PC-3 (cell line): Measurements from ENCODE around the gene INKA2. TPM values are rescaled to one million over a fixed set of nuclear protein-coding genes. Genes with fewer than 3 reads are reported as not detected.

Experiments
- ATAC-seq: fragments of 200-7000 bp; cut with Tn5 transposase; 2 replicates; pipeline ENCODE4 v1.9.1; 2020; ENCODE audit warnings: mild to moderate bottlenecking, moderate library complexity
- BruUV-seq: library from RNA; stranded (reverse); fragments of 400-500 nt; replicated peaks from 2 replicates; lab custom pipeline; 2021; lab: Mats Ljungman, UMichigan
- CTCF ChIA-PET: fragments of 300-600 bp; sonication (Branson Sonifier 250); formaldehyde crosslinking; loops from one replicate; lab custom pipeline; 2022; ENCODE audit warnings: antibody characterized with exemption; lab: Charles Lee
- POLR2A ChIA-PET: fragments of 300-600 bp; sonication (Branson Sonifier 250); formaldehyde crosslinking; loops from one replicate; lab custom pipeline; 2022; ENCODE audit warnings: antibody characterized with exemption; ENCODE audit not compliant: unreplicated experiment; lab: Charles Lee
- DNase-seq: peaks from one replicate; pipeline ENCODE4 v3.0.0-alpha.2; 2015
- H2AFZ ChIP-seq: fragments of 300-600 bp; sonication (generic); 2 replicates; pipeline ENCODE4 v1.6.0; 2016; ENCODE audit warnings: antibody characterized with exemption, low read length
- H3F3A ChIP-seq: fragments of 300-600 bp; sonication (generic); one replicate; pipeline ENCODE4 v1.6.0; 2017; ENCODE audit warnings: antibody characterized with exemption, low read length, control low read depth, mild to moderate bottlenecking; ENCODE audit not compliant: unreplicated experiment
- H3K27ac ChIP-seq: fragments of 300-600 bp; sonication (generic); 2 replicates; pipeline ENCODE4 v1.5.1; 2016; ENCODE audit warnings: mild to moderate bottlenecking, low read length
- H3K27me3 ChIP-seq: fragments of 300-600 bp; sonication (generic); 2 replicates; pipeline ENCODE4 v1.6.1; 2016; ENCODE audit warnings: low read length, mixed read lengths
- H3K36me3 ChIP-seq: fragments of 300-600 bp; sonication (generic); 2 replicates; pipeline ENCODE4 v1.6.1; 2016; ENCODE audit warnings: low read depth, mixed run types, low read length, mixed read lengths
- H3K4me1 ChIP-seq: fragments of 300-600 bp; sonication (generic); 2 replicates; pipeline ENCODE4 v1.5.1; 2016; ENCODE audit warnings: low read length; ENCODE audit not compliant: insufficient read depth
- H3K4me2 ChIP-seq: fragments of 300-600 bp; sonication (generic); 2 replicates; pipeline ENCODE4 v1.6.0; 2016; ENCODE audit warnings: low read length
- H3K4me3 ChIP-seq: fragments of 300-600 bp; sonication (generic); 2 replicates; pipeline ENCODE4 v1.5.1; 2016; ENCODE audit warnings: mild to moderate bottlenecking, low read length, mixed read lengths
- H3K79me2 ChIP-seq: fragments of 300-600 bp; sonication (generic); 2 replicates; pipeline ENCODE4 v1.6.1; 2017; ENCODE audit warnings: low read length, mixed read lengths
- H3K9ac ChIP-seq: fragments of 300-600 bp; sonication (generic); 2 replicates; pipeline ENCODE4 v1.6.0; 2016; ENCODE audit warnings: mild to moderate bottlenecking, low read length
- H3K9me2 ChIP-seq: fragments of 300-600 bp; sonication (generic); replicated peaks from 2 replicates; pipeline ENCODE4 v1.6.1; 2016; ENCODE audit warnings: mixed run types, low read length, mixed read lengths
- H3K9me3 ChIP-seq: fragments of 300-600 bp; sonication (generic); 2 replicates; pipeline ENCODE4 v1.6.1; 2016; ENCODE audit warnings: low read length, mixed read lengths
- H4K20me1 ChIP-seq: fragments of 300-600 bp; sonication (generic); 2 replicates; pipeline ENCODE4 v1.6.1; 2016; ENCODE audit warnings: low read length, mixed read lengths
- CTCF ChIP-seq: fragments of 300-600 bp; sonication (generic); conservative IDR thresholded peaks from 2 replicates; pipeline ENCODE4 v1.5.1; 2017; ENCODE audit warnings: antibody characterized with exemption, low read depth, mild to moderate bottlenecking, low read length
- EZH2 ChIP-seq: fragments of 300-600 bp; sonication (generic); IDR thresholded peaks from one replicate; pipeline ENCODE4 v1.6.1; 2017; ENCODE audit warnings: antibody characterized with exemption, mild to moderate bottlenecking, low read length; ENCODE audit not compliant: unreplicated experiment
- EZH2phosphoT487 ChIP-seq: fragments of 300-600 bp; sonication (generic); IDR thresholded peaks from 2 replicates; pipeline ENCODE4 v1.6.1; 2018; ENCODE audit warnings: mild to moderate bottlenecking, antibody characterized with exemption, low read length, borderline replicate concordance
- intact Hi-C: fragments of 100-400 bp; cut with micrococcal nuclease; formaldehyde crosslinking; loops from 2 replicates; pipeline ENCODE4 v1.9.0; 2023
- total RNA-seq: library from RNA; depleted of rRNA; stranded (reverse); fragments of >200 nt; gene quantifications from 2 replicates; pipeline ENCODE4 v1.2.3, GENCODE V29; 2014

The INKA2 gene
- total RNA-seq, 1 experiment from 2014 or later, result 0.11 TPM

DNA sequence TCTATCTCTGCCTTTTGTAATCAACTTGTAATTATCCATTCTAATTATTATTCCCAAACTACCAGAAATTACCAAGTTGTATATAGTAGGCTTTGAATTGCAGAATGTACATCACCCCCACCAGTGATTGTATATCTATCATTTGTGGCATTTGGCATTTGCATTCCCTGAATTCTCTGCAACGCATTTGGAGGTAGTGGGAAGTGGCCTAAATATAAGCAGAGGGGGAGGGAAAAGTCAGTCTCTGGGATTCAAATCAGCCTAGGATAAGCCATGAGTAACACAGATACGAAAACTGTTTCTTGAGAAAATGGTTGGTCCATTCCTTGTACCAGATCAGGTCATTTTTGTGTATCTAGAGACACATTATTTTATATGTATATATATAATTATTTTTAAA, 37.2 kb upstream of the INKA2 start:
- H3K9ac ChIP-seq, result no peak overlapping the region
- ChIA-PET CTCF (no interaction called here), POLR2A (no interaction called here)
- H4K20me1 ChIP-seq, result no peaks in the 10 kb centered on the region
- no peaks in the 10 kb centered on the region for H3K9me3 ChIP-seq
- no peak for DNase-seq
- H3F3A ChIP-seq, result no peaks in the 10 kb centered on the region
- no peak overlapping the region for H3K27ac ChIP-seq
- H3K4me2 ChIP-seq, result no peak overlapping the region
- no peak overlapping the region for H3K4me3 ChIP-seq
- BruUV-seq, result no TSS peak
- H3K4me1 ChIP-seq, result no peaks in the 10 kb centered on the region
- no peak for ATAC-seq
- H3K36me3 ChIP-seq, result no peaks in the 10 kb centered on the region
- H3K79me2 ChIP-seq, result no peaks in the 10 kb centered on the region
- H3K9me2 ChIP-seq, result no peaks in the 10 kb centered on the region
- intact Hi-C loops, result no loop called here
- no peak for TF ChIP-seq EZH2phosphoT487
- no peak for TF ChIP-seq EZH2
- TF ChIP-seq CTCF, result no peak
- no peak overlapping the region for H2AFZ ChIP-seq
- 0 out of 2 replicates have a peak, but pooled peaks cover 4% of the 10 kb centered on the region for H3K27me3 ChIP-seq

DNA sequence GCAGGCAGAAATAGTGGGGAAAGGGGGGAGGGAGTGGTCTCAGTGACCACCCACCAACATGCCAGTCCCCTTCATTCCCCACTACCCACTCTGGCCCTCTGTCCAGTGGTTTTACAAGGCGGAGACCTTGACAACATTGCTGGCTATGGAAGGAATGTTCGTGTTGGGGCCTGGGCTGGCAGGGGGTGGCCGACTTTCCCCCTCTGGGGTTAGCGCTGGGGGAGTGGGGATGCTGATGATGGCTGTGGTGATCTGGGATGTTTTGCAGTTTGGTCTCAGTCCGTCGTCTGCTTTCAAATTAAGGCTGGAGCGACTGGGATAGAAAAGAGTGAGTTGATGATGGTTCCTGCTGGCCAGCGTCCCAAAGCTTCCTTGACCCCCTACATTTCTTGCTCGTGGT, 36.8 kb upstream of the INKA2 start:
- H3K36me3 ChIP-seq, result no peaks in the 10 kb centered on the region
- H3K9me2 ChIP-seq, result no peaks in the 10 kb centered on the region
- no peaks in the 10 kb centered on the region for H3K9me3 ChIP-seq
- no peak overlapping the region for H3K4me2 ChIP-seq
- DNase-seq (no peak), ATAC-seq (no peak)
- POLR2A ChIA-PET, result no interaction called here
- H3K27me3 ChIP-seq, result 0 out of 2 replicates have a peak, but pooled peaks cover 4% of the 10 kb centered on the region
- no peak for TF ChIP-seq EZH2
- TF ChIP-seq EZH2phosphoT487, result no peak
- no peak overlapping the region for H2AFZ ChIP-seq
- H3K27ac ChIP-seq, result no peak overlapping the region
- intact Hi-C loops, result no loop called here
- H3F3A ChIP-seq, result no peaks in the 10 kb centered on the region
- H4K20me1 ChIP-seq, result no peaks in the 10 kb centered on the region
- no TSS peak for BruUV-seq
- H3K79me2 ChIP-seq, result no peaks in the 10 kb centered on the region
- no peak overlapping the region for H3K4me3 ChIP-seq
- H3K4me1 ChIP-seq, result no peaks in the 10 kb centered on the region
- H3K9ac ChIP-seq, result no peak overlapping the region
- CTCF ChIA-PET, result no interaction called here

DNA sequence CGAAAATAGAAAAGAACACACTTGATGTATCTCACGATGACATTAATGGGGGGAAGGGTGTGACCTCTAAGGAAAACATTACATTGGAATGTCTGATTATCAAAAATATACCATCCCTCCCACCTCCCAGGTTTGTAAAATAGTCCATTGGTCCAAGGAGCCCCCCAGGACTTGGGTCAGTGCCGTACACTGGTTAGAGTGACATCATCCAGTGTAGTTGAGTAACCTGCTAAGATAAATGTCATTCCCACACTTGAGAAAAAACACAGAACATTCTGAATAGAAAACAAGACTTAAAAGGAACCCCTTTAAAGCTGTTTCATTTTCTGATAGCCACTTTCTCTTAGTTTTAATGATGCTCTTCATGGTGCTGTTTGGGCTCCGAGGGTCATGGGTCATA, 31.7 kb upstream of the INKA2 start:
- BruUV-seq, result no TSS peak
- ChIA-PET CTCF (no interaction called here), POLR2A (no interaction called here)
- no peaks in the 10 kb centered on the region for H3K79me2 ChIP-seq
- peaks cover 14% of the 10 kb centered on the region; the same call in 1 of the 2 replicates for H3K36me3 ChIP-seq
- H3K4me3 ChIP-seq, result no peak overlapping the region
- DNase-seq (no peak), ATAC-seq (no peak)
- no peak overlapping the region for H2AFZ ChIP-seq
- no peaks in the 10 kb centered on the region for H3K27me3 ChIP-seq
- H3F3A ChIP-seq, result no peaks in the 10 kb centered on the region
- TF ChIP-seq EZH2phosphoT487 (no peak), EZH2 (no peak), CTCF (no peak)
- H3K9me3 ChIP-seq, result no peaks in the 10 kb centered on the region
- H4K20me1 ChIP-seq, result 0 out of 2 replicates have a peak, but pooled peaks cover 8% of the 10 kb centered on the region
- H3K4me2 ChIP-seq, result no peak overlapping the region
- no peak overlapping the region for H3K27ac ChIP-seq
- no peaks in the 10 kb centered on the region for H3K4me1 ChIP-seq
- intact Hi-C loops, result no loop called here
- no peak overlapping the region for H3K9ac ChIP-seq
- no peaks in the 10 kb centered on the region for H3K9me2 ChIP-seq
